Stomach smooth muscle (tissue), 2 donors: ENCODE measurements around the gene TAF11L13.

Experiments used
- H3K27ac ChIP-seq: one replicate; pipeline ENCODE4 v1.7.0; 2013; ENCODE audit warnings: mild to moderate bottlenecking, low read length, inconsistent platforms
- H3K27me3 ChIP-seq, 2 donors: one replicate each; pipeline ENCODE4 v1.7.0; 2013; ENCODE audit warnings: low read length in 2 of 2; ENCODE audit not compliant: insufficient read depth in 2 of 2, control insufficient read depth in 1 of 2
- H3K36me3 ChIP-seq, 2 donors: one replicate each; pipeline ENCODE4 v1.7.0; 2013; ENCODE audit warnings: low read length in 2 of 2; ENCODE audit not compliant: control insufficient read depth in 2 of 2, insufficient read depth in 2 of 2
- H3K4me1 ChIP-seq: one replicate; pipeline ENCODE4 v1.7.0; 2013; ENCODE audit warnings: low read length; ENCODE audit not compliant: control insufficient read depth, insufficient read depth
- H3K4me3 ChIP-seq, 2 donors: one replicate each; pipeline ENCODE4 v1.7.0; 2013; ENCODE audit warnings: low read length in 2 of 2
- H3K9ac ChIP-seq, 2 donors: one replicate each; pipeline ENCODE4 v1.7.0; 2013; ENCODE audit warnings: low read length in 2 of 2, mild to moderate bottlenecking in 1 of 2
- H3K9me3 ChIP-seq, 2 donors: one replicate each; pipeline ENCODE4 v1.7.0; 2013; ENCODE audit warnings: low read length in 2 of 2; ENCODE audit not compliant: control insufficient read depth in 2 of 2
- donor health status: healthy.
- donor health status: Pancreatic carcinoma.

TAF11L13 gene

GRCh38 chr5:17679597-17680203, 47.8 kb downstream of the TAF11L13 start:
- Histone ChIP-seq H3K27me3 (no peaks in the 10 kb centered on the region), H3K36me3 (no peaks in the 10 kb centered on the region), H3K27ac (no peak overlapping the region)

DNA sequence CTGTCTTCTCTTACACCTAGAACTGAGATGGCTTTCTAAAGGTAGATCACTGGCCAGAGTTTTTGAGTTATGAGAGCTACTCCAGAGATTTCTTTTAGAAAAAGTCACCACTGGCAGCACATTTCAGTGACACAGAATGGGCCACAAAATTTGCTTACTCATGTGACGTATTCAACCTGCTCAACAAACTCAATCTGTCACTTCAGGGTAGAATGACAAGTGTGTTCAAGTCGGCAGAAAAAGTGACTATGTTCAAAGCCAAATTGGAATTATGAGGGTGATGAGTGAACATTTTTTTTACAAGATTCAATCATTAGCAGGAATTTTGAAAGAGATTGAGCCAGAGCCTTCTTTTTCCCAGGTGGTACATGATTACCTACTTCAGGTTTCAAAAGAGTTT, 48.8 kb downstream of the TAF11L13 start:
- H3K4me1 ChIP-seq: no peaks in the 10 kb centered on the region

More at GRCh38 chr5:17679597-17680203, 47.8 kb downstream of the TAF11L13 start:
- Histone ChIP-seq H3K4me1 (no peaks in the 10 kb centered on the region), H3K4me3 (no peak overlapping the region), H3K9ac (no peak overlapping the region), H3K9me3 (no peaks in the 10 kb centered on the region)

More for the DNA sequence above, 48.8 kb downstream of the TAF11L13 start:
- Histone ChIP-seq H3K27me3 (no peaks in the 10 kb centered on the region), H3K9me3 (no peaks in the 10 kb centered on the region), H3K27ac (no peak overlapping the region), H3K4me3 (no peak overlapping the region), H3K9ac (no peak overlapping the region), H3K36me3 (no peaks in the 10 kb centered on the region)
